HEK293T (cell line): ENCODE measurements around the gene LIN28B.

Experiments used
- BHLHE40 ChIP-seq: fragments of 450-650 bp; IDR thresholded peaks from 2 replicates; pipeline ENCODE4 v1.6.1; 2016; ENCODE audit warnings: mild to moderate bottlenecking, moderate library complexity, borderline replicate concordance
- SP1 ChIP-seq: fragments of 450-650 bp; IDR thresholded peaks from 2 replicates; pipeline ENCODE4 v1.6.1; 2017

DNA sequence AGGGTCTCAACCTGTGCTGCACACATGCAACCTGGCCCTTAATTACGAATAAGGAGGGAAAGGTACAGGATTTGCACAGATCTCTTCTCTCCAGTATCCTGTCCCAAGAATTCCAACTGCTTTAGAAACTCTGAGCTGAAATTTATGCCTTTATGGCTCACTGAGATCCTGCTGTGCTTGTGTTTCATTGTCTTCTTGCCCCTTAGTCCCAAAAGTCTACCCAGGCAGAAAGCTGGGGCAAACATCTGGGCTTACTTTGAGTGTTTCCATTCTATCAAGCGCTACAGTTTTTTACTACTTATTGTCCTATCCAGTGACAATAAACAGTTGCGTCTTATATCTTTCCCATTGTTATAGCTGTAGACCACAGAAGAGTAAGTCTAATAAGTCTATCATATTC lies 99.7 kb downstream of the LIN28B start:
- TF ChIP-seq BHLHE40 (no peak), SP1 (no peak)
